NCI-H2171 (cell line): ENCODE measurements around the gene INHBC.

Experiments
- DNase-seq: peaks from one replicate; lab custom pipeline; 2025; lab: John Stamatoyannopoulos, UW

Gene INHBC

GRCh38 chr12:57469296-57470164 lies 34.9 kb downstream of the INHBC start:
- DNase-seq = no peak

- no peak for DNase-seq
Observed at GRCh38 chr12:57470286-57470969, 35.8 kb downstream of the INHBC start.

DNA sequence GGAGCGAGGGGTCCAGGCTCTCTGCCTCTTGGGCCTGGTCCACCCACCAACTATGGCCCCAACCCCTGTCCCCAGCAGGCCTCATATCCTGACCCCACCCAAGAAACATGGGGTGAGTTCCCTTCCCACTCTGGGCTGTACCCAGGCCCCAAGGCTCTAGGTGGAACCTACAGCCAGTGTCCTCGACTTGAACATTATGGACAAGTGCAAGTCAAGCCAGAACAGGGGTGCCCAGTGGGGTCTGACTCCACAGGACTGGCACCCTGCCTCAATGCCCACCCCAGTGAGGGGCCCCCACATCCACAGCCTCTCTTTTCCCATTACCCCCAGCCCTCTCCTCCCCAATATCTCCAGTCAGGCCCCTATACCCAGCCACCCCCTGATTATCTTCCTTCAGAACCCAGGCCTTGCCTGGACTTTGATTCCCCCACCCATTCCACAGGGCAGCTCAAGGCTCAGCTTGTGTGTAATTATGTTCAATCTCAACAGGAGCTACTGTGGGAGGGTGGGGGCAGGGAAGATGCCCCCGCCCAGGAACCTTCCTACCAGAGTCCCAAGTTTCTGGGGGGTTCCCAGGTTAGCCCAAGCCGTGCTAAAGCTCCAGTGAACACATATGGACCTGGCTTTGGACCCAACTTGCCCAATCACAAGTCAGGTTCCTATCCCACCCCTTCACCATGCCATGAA lies 36.5 kb downstream of the INHBC start:
- no peak for DNase-seq

GRCh38 chr12:57471661-57472060 lies 37.1 kb downstream of the INHBC start:
- DNase-seq = no peak

GRCh38 chr12:57472391-57472790 lies 37.8 kb downstream of the INHBC start:
- DNase-seq = no peak

- no peak for DNase-seq
Observed at GRCh38 chr12:57473392-57473791, 38.8 kb downstream of the INHBC start.

DNA sequence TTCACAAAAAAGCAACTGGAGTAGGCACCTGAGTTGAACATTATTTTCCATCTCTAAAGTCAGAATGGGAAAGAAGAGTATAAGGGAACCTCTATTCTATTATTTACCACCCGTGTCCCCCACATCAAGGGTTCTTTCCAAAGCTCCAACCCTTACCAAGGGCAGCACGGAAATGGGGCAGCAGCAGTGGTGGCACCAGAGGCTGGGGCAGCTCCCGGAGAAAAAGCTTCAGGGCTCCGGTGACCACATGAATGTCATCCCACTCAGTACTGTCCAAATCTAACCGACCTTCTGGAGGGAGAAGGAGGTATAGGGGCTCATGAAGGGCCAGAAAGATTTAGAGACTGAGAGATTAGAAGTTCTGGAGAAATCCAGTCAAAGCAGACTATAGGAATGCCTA lies 39.3 kb downstream of the INHBC start:
- DNase-seq = no peak

DNA sequence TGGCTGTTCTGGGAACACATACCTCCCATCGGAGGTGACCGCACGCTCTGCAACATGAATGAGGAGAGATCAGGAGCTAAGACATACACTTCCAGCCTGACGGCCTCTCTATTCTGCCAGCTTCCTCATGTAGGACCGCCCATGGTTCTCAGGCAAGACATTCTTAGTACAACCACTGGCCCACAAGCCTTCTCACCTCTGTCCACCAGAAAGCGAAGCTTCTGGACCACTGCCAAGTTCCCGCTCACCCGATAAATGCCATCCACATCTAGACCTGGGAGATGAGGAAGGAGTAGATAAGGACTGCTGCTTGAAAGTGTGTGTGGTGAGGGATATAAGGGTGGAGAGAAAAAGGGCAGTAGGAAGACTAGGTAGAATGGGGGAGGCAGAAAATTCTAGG lies 39.8 kb downstream of the INHBC start:
- DNase-seq = no peak

DNA sequence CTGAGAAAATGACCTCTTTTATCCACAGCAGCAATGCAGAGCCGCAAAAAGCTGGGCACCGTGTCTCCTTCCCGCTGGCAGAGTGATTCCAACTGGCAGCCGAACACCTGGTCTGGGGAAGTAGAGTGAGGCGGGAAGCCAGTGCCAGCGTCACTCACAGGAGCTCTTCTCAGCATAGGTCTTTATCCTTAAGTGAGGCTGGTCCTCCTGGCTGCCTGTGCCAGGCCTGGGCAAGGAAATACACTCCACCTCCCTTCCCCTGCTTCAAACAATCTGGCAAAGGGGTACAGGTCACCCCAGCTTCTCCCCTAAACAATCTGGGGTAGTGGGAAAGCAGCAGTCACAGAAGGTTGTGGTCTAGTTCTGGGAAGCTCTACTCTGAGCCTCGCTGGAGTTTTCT lies 40.3 kb downstream of the INHBC start:
- DNase-seq = no peak

- no peak for DNase-seq
Observed at GRCh38 chr12:57475271-57476161, 40.9 kb downstream of the INHBC start.

DNA sequence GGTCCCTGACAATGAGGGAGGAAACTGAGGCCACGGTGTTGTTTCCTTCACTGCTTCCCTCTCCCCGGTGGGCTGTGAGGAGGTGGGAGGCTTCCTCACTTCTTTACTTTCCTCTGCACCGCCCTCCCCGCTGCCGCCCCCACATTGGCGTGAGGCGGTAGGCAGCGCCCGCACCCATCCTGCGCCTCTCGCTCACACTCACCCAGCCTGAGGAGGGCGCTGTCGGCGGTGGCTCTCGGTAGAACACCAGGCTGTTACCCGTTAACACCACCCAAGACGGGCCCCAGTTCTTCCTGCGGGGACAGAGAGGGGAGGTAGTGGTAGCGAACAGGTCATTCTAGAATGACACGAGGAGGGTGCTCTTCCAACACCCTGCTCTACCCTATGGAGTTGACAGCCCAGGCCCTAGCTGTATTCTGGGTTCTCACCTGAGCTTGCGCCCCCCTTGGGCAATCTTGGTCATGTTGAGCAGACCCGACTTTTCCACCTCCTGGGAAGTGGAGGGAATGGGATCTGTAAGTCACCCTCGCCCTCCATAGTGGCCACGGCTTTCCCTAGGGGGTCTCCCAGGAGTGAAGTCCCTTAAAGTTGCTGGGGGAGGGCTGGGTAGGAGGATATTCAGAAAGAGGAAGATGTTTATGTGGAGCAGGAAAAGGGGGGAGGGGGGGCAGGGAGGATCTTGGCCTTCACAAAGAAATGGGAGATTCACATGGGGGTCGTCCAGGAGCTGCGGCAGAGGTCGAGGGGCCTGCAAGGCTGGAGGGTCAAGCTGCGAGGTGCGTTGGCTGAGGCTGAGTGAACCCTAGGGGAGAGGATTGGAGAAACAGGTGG lies 41.8 kb downstream of the INHBC start:
- no peak for DNase-seq

- no peak for DNase-seq
Observed at GRCh38 chr12:57476993-57477709, 42.6 kb downstream of the INHBC start.

DNA sequence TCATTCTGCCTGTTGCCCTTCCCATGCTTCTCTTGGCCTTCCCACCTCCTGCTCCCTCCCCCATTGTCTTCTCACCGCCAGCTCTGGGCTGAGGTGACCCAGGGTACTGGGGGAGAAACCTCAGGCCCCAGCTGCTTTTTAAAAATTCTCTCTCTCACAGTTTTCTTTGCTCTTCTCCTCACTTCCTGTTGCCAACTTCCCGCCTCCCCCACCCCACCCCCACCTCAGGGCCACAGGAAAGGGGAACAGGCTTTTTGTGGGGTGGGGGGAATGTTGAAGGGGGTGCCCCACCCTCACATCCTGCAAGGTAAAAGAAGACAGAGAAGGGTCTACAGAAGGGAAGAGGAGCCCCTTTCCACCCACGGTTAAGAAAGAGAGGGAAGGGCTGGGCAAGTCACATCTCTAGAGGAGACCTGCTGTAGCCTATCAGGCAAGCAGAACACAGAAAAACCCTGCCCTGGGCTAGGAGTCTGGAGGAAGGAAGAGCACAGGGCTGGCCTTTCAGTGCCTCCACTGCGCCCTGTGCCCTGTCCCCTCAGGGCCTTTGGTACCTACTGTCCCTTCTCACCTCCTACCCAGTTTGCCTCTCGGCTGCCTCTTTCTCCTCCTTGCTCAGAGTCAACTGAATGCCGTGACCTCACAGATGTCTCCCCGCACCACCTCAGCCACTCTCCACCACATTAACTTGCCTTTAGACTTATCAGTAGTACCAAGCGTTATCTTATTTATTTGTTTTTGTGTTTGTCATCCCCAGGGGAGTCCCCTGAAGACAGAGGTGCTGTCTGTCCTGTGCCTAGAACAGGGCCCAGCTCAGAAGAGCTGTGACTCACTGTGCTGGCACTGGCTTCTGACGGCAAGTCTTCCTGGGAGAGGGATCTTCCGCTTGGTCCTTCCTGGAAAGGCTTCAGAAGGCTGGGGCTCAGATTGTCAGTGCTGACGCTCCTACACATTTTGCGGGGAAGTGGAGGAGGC lies 43.4 kb downstream of the INHBC start:
- no peak for DNase-seq

DNA sequence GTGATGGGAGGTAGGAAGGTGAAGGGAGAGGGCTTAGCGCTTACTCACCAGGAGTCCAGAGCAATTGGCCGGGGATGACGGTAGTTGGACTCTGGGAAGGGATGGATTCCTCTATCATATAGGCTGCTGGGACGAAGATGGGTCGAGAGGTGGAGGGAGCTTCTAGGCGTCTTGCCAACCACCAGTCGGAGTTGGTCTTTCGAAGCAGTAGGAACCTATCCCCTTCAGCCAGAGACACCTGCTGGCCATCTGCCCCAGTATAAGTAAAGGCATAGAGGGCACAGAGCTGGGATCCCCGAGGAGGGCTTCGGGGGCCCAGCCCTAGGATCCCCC lies 44.4 kb downstream of the INHBC start:
- no peak for DNase-seq

DNA sequence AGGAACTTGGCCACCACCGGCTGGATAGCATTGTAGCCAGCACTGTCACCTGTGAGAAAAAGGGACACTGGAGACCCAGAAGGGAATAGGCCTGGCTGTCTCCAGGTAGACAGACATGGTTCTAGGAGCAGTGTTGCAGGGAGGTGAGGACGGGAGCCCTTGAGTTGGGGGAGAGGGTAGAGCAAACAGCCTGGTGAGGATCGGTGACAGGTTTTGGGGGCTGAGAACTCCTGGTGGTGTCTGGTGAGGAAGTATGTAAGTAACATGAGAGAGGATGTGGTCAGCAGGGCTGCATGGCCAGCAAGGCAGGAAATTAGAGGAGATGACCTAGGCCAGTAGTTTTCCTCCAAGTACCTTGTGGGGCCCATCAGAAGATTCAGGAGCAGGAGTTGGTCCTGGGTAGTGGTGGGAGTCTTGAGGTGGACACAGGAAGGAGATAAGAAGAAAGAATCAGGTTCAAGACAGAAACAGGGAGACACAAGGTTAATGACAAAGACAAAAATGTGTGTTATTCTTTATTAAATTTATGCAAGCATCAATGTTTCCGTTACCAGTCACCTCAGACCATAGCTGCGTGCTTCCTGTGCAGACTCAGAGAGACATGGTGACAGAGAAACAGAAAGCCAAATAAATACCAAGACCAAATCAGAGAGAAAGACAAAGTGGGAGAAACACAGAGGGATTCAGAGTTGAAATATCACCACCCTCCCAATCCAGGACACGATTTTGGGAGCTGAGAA lies 45.0 kb downstream of the INHBC start, which contains the start of gene ARHGAP9:
TSS of gene ARHGAP9 (minus strand) at position 491 of the 740 bp plus-strand sequence. CDS start at position 31, 460 bp downstream.
- no peak for DNase-seq

DNA sequence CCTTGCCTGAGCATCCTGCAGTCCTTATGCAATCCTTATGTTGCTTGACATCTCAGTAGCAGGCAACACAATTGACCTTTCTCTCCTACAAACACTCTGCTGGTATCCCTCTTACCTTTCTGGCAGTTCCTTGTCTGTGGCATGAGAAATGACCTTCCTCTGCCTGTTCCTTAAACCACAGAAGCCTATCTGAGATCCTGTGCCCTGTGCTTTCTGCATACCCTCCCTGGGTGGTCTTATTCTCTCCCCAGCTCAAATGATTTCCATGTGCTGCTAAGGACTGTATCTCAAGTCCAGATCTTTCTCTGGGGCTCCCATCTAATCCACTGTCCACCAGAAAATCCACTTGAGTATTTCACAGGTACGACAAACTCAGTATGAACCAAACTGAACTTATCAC lies 47.1 kb downstream of the INHBC start:
- DNase-seq = no peak

DNA sequence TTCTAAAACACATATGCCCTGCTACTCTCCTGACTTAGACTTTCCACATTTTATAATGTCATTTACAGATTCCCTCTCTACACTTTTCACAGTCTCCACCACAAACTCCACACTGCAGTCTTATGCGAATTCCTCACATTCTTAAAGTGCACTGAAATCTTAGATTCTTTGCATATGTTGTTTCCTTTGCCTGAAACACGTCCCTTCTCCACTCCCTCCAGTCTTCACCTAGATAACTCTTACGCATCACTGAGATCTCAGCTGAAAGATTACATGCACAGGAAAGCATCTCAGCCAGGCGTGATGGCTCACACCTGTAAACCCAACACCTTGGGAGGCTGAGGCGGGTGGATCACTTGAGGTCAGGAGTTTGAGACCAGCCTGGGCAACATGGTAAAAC lies 48.9 kb downstream of the INHBC start:
- no peak for DNase-seq

DNA sequence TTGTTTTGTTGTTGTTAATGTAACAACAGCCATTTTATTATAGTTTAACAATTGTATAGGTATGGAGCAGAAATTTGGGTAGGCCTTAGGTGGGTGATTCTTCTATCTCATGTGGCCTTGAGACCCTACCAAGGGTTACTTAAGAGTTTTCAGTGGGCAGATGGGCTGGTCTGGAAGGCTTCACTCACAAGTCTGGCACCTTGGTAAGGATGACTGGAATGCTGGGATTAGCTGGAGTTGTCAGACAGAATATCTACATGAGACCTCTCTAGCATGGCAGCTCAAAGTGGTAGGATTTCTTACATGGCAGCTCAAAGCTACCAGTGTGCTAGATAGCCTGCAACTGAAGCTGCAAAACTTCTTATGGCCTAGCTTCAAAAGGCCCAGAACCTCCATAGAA lies 51.1 kb downstream of the INHBC start:
- no peak for DNase-seq
